ENCODE results near the gene NOVA1. TPM values are rescaled to one million over a fixed set of nuclear protein-coding genes. Genes with fewer than 3 reads are reported as not detected.

NOVA1 gene
- total RNA-seq, 1 experiment from 2014 or later, result not detected

DNA sequence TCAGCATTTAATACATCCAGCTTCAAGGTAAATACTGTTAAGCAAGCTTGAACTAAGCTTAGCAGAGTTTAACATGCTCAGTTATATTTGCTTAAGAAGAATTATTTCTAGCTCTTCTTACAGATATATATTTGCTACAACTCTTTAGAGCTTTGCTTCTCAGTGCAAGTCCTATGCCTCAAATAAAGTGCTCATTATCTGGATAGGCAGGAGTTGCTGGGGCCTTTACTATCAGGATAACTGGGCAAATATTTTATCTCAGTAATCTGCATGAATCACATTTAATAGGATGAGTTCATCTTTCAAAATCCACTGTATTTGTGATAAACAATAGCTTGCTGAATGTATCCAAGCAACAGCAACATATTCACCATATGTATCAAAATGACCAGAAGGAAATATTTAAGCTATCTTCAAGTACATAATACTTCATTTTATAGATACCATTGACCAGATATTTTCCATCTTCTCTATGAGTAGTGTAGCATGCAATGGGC, 187.6 kb downstream of the NOVA1 start:
- Histone ChIP-seq H3K27ac (ENCODE audit: low read depth, low read length) (no peak overlapping the region), H2AFZ (ENCODE audit: low read depth, low read length, poor library complexity, severe bottlenecking) (no peak overlapping the region), H3K27me3 (ENCODE audit: insufficient read depth, low read length) (no peaks in the 10 kb centered on the region), H3K9ac (ENCODE audit: low read length) (no peak overlapping the region), H3K36me3 (ENCODE audit: control insufficient read depth in 1 of 2, insufficient read depth in 2 of 2, low read length in 2 of 2) (no peaks in the 10 kb centered on the region), H3K9me3 (ENCODE audit: control insufficient read depth in 1 of 2, insufficient read depth in 1 of 2, low read depth in 1 of 2, low read length in 2 of 2) (peaks cover 0 to 66% of the 10 kb centered on the region in 2 experiments; a peak in 2 of 4 replicates), H3K4me1 (ENCODE audit: control insufficient read depth in 1 of 2, insufficient read depth in 2 of 2, low read length in 2 of 2) (no peaks in the 10 kb centered on the region), H3K4me2 (ENCODE audit: low read length) (no peak overlapping the region), H3K79me2 (ENCODE audit: insufficient read depth, low read length) (no peaks in the 10 kb centered on the region), H3K4me3 (replicated peaks in 1 of 2; ENCODE audit: low read depth in 1 of 2, low read length in 2 of 2) (no peak overlapping the region), H3K9me2 (ENCODE audit: insufficient read depth) (no peaks in the 10 kb centered on the region), H4K20me1 (ENCODE audit: insufficient read depth) (no peaks in the 10 kb centered on the region)
- ATAC-seq, result no peak
- no peak for DNase-seq (ENCODE audit: low read depth, low spot score)
- intact Hi-C loops (cut with micrococcal nuclease), result no loop called here
- BruUV-seq (replicated peaks), result no TSS peak
- POLR2A ChIA-PET, result no interaction called here
- RAD21 ChIA-PET (ENCODE audit: low non-redundant PET in 1 of 2, low total read pairs in 2 of 2, uncharacterized antibody in 2 of 2, unreplicated experiment in 2 of 2), result no interaction called here
- CTCF ChIA-PET, result no interaction called here
- TF ChIP-seq YY1 (IDR thresholded peaks at IDR 0.05; ENCODE audit: extremely low read depth, insufficient replicate concordance, low read depth, low read length) (no peak), REST (IDR thresholded peaks at IDR 0.05; ENCODE audit: low read depth) (no peak), MAX (IDR thresholded peaks at IDR 0.05) (no peak), JUND (IDR thresholded peaks at IDR 0.05) (no peak), TCF7L2 (IDR thresholded peaks at IDR 0.05; ENCODE audit: borderline replicate concordance, extremely low read depth, insufficient read depth, insufficient read length) (no peak), POLR2AphosphoS5 (IDR thresholded peaks at IDR 0.05; ENCODE audit: low read depth, low read length) (no peak)

Measured in HCT116 (cell line).